Neuron (in vitro differentiated cells): Measurements from ENCODE around the gene PPP2CA.
A peak's percentile ranks its signal among the peaks of the same experiment; 100 is the strongest.

Source experiments
- H2AFZ ChIP-seq: one replicate; pipeline ENCODE4 v1.6.1; 2013; ENCODE audit warnings: low read depth, mild to moderate bottlenecking, inconsistent platforms, low read length, moderate library complexity
- H3K27me3 ChIP-seq: one replicate; pipeline ENCODE4 v1.6.1; 2013; ENCODE audit warnings: low read length; ENCODE audit not compliant: insufficient read depth
- H3K36me3 ChIP-seq: one replicate; pipeline ENCODE4 v1.6.1; 2013; ENCODE audit warnings: low read length; ENCODE audit not compliant: insufficient read depth
- H3K4me1 ChIP-seq: one replicate; pipeline ENCODE4 v1.6.1; 2013; ENCODE audit warnings: low read length; ENCODE audit not compliant: insufficient read depth
- H3K4me3 ChIP-seq: 2 replicates; pipeline ENCODE4 v1.5.1; 2013; ENCODE audit warnings: mild to moderate bottlenecking, low read length, moderate library complexity
- H3K9me3 ChIP-seq: one replicate; pipeline ENCODE4 v1.6.1; 2013; ENCODE audit warnings: low read length

The PPP2CA gene

DNA sequence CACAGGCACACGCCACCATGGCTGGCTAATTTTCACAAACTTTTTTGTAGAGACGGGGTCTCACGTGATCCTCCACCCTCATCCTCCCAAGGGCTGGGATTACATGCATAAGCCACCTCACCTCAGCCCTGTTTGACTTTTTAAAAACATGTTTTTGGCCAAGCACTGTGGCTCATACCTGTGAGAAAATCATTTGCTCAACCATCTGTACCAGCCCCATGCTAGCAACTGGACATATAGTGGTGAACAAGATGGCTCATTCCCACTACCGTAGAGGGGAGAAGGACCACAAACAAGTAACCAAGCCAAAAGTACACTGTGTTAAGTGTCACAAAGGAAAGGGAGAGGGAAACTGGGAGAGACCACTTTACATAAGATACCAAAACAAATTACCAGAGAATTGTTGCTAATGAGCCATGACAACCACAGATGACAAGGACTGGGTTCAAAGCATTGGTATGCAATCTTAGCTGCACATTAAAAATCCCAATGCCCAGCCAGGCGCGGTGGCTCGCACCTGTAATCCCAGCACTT lies 19.2 kb downstream of the PPP2CA start:
- Histone ChIP-seq H3K4me3 (no peak overlapping the region), H3K4me1 (no peaks in the 10 kb centered on the region), H3K36me3 (peaks cover 36% of the 10 kb centered on the region), H2AFZ (no peak overlapping the region), H3K9me3 (peaks cover 2% of the 10 kb centered on the region), H3K27me3 (no peaks in the 10 kb centered on the region)

DNA sequence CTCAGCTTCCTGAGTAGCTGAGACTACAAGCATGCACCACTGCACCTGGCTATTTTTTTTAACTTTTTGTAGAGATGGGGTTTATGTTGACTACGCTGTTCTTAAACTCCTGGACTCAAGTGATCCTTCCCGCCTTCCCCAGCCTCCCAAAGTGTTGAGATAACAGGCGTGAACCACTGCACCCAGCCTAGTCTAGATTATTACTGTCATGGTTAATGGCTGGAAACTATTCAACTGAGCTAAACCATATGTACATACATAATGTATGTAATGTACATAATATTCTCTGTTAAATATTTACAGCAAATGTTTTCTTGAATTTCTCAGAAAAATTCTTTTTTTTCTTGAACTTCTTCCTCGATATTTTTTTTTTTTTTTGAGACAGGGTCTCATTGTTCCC lies 21.3 kb downstream of the PPP2CA start:
- Histone ChIP-seq H3K4me1 (no peaks in the 10 kb centered on the region), H3K27me3 (no peaks in the 10 kb centered on the region), H3K36me3 (peaks cover 57% of the 10 kb centered on the region), H3K9me3 (no peaks in the 10 kb centered on the region), H2AFZ (no peak overlapping the region), H3K4me3 (no peak overlapping the region)

DNA sequence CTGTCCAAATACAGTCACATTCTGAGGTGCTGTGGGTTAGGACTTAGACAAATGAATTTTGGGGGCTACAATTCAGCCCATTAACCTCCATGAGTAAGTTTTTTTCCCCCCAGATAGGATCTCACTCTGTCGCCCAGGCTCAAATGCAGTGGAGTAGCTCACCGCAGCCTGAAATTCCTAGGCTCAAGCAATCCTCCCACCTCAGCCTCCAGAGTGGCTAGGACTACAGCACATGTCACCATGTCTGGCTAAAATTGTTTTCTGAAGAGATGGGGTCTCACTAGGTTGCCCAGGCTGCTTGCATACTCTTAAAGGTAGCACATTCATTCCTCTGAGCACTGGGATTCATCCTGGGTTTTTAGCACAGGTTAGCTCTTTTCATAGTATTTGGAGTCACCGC lies 22.2 kb downstream of the PPP2CA start:
- H3K36me3 ChIP-seq: peaks cover 67% of the 10 kb centered on the region
- no peaks in the 10 kb centered on the region for H3K9me3 ChIP-seq
- H3K4me1 ChIP-seq: no peaks in the 10 kb centered on the region
- no peak overlapping the region for H3K4me3 ChIP-seq
- H3K27me3 ChIP-seq: no peaks in the 10 kb centered on the region
- no peak overlapping the region for H2AFZ ChIP-seq

DNA sequence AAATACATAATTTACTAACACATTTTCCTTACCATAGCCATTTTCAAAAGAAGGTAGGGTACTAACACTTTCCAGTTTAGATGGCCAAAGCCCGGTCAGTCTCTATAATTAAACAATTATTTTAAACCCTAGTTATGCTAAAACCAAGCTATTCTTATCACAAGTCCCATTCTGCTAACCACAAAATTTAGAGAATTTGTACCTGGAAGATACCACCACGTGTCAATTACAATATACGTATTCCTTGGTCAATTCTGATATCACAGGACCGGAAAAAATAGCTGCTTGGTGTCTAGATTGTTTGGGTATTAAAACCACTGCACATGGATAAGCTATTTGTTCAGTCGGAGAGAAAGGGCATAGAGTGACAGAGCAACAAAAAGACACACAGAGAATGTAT lies 30.2 kb downstream of the PPP2CA start:
- Histone ChIP-seq H3K27me3 (no peaks in the 10 kb centered on the region), H2AFZ (no peak overlapping the region), H3K36me3 (peaks cover 58% of the 10 kb centered on the region), H3K9me3 (no peaks in the 10 kb centered on the region), H3K4me3 (no peak overlapping the region), H3K4me1 (no peaks in the 10 kb centered on the region)

DNA sequence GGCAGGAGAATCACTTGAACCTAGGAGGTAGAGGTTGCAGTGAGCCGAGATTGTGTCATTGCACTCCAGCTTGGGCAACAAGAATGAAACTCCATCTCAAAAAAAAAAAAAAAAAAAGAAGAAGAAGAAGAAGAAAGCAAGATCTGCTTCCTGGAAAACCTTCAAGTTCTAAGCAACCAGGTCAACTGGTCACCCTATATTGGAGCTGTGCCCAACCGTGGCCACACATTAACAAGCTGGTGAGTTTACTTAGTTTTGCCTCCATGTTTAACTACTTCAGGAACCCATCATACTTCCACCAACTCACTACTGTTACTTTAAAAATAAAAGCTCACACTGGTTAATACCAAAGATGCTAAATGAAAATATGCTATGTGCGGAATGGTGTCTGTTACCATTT lies 36.8 kb downstream of the PPP2CA start:
- peaks cover 3% of the 10 kb centered on the region for H3K36me3 ChIP-seq

DNA sequence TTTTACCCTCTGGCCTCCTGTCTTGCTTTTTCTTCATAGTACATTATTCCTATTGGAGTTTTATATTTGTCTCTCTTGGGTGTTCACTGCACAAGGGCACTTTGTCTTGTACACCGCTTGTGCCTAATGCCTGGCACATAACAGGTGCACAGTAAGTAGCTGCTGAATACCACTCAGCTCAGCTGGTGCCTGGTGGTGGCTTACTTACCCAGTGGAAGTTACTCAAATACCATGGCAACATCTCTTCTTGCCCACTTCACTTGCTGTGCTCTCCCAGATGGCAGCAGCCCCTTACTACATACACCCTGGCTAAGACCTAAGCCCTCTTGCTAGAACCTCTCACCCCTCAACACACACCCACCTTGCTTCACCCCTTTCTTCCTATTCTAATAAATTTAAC lies 37.8 kb downstream of the PPP2CA start:
- Histone ChIP-seq H3K36me3 (peaks cover 3% of the 10 kb centered on the region), H2AFZ (no peak overlapping the region), H3K4me3 (no peak overlapping the region), H3K4me1 (no peaks in the 10 kb centered on the region), H3K27me3 (no peaks in the 10 kb centered on the region), H3K9me3 (no peaks in the 10 kb centered on the region)

More for the DNA sequence above, 36.8 kb downstream of the PPP2CA start:
- Histone ChIP-seq H2AFZ (no peak overlapping the region), H3K27me3 (no peaks in the 10 kb centered on the region), H3K4me1 (no peaks in the 10 kb centered on the region), H3K9me3 (no peaks in the 10 kb centered on the region), H3K4me3 (no peak overlapping the region)

DNA sequence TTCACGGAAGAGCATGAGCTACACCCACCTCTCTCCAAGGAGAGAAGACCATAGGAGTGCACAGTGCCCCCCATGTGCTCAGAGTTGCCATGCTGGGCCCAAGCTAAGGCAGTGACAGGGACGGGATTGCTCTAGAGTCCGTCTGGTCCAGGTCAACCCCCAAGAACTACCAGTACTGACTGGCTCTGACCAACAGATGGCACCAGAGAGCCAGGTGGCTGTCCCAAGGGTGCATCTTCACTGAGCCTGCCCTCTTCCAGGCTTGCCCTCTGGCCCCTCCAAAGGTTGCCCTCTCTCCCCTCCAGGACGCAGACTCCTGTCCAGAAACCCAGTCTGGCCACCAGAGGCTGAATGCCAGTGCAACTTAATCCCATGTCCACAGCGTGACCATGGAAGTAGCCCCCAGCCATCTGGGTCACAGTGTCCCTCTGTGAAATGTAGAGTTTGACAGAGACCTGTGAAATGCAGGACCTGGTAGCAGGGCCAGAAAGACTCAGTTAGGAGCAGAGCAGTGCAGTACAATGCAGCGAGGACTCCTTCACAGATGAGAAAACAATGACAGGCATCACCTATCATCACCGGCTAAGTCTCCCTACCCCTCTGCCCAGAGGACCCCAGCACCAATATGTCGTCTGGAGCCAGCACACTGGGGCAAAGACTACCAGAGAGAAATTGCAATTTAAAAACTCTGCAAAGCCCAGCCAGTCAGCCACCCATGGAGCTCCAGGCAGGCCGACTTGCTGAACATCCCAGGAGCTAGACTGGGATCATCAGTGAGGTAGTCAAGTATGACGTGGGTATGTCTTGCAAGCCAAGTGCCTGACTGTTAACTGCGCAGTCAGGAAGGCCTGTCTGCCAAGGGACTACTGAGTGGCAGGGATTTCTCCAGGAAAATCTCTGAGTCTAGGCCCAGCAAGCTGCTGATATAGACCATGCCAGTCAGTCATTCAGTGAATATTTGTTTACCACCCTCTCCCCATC lies 41.4 kb downstream of the PPP2CA start:
- Histone ChIP-seq H3K36me3 (no peaks in the 10 kb centered on the region), H3K4me3 (no peak overlapping the region), H2AFZ (no peak overlapping the region), H3K4me1 (no peaks in the 10 kb centered on the region), H3K9me3 (no peaks in the 10 kb centered on the region), H3K27me3 (no peaks in the 10 kb centered on the region)

DNA sequence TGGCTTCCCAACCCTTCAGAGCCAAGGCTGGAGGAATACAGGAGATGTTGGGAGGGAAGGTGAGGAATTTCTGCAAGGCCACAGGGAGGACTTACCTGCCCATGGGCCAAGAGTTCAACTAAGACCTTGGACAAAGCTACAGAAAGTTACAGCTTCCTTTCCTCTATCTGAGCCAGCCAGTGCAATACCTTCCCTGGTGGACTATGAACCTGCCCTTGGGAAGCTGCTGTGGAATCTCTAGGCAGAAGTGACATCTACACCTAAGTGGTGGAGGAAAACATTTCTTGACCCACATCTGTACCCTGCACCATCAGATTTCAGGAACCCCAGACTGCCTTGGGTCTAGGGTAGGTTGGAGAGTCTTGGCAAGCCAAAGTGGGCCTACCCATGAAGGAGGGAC lies 42.4 kb downstream of the PPP2CA start:
- no peaks in the 10 kb centered on the region for H3K36me3 ChIP-seq
- no peaks in the 10 kb centered on the region for H3K27me3 ChIP-seq
- H3K4me1 ChIP-seq: no peaks in the 10 kb centered on the region
- no peaks in the 10 kb centered on the region for H3K9me3 ChIP-seq
- H3K4me3 ChIP-seq: no peak overlapping the region
- H2AFZ ChIP-seq: no peak overlapping the region

DNA sequence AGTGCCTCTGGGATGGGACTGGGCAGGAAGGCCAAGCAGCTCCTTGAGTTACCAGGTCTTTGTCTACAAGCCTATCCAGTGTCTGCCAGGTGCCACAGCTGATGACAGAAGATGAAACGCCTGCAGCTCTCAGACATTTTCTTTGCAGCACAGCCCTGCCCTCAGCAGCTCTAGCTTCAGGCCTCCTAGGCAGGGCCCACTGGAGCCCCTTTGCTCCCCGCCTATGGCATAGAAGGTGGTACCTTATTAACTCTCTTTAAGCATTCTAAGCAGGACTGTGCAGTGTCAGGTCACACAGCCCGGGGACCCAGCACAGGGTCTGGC lies 47.8 kb downstream of the PPP2CA start:
- H3K9me3 ChIP-seq: no peaks in the 10 kb centered on the region
- H3K36me3 ChIP-seq: peaks cover 7% of the 10 kb centered on the region
- no peak overlapping the region for H3K4me3 ChIP-seq
- H3K27me3 ChIP-seq: no peaks in the 10 kb centered on the region
- peaks cover 23% of the 10 kb centered on the region for H3K4me1 ChIP-seq
- H2AFZ ChIP-seq: no peak overlapping the region

DNA sequence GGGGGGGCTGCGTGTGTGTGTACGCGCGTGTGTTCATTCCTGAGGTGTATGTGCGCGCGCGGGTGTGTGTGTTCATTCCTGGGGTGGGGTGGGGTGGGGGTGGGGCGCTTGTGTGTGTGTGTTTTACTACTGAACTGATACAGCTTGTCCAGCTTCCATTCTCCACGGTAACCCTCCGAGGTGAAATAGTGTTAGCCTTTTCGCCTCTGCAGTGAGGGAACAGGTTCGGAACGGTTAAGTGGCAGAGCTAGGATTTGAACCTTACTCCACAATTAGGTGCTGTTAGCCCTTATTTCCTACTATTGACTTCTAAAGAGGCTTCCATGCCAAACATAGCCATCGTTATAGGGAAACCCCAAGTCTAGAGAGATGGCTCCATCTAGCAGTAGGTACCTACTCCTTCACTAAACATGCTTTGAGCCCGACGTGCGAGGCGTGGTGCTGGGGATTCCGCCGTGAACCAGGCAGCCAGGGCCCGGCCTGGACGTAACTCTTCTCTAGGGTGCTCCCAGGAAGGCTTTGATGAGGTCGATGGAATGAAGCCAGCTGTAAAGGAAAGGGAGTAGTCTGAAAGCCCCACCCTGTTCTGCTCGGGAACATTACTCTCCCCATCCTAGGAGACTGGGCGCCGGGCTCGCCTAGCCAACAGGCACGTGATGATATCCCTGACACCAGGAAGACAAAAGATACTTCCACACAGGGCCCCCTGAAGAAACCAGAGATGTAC lies 48.3 kb downstream of the PPP2CA start:
- H3K36me3 ChIP-seq: peaks cover 9% of the 10 kb centered on the region
- H3K4me1 ChIP-seq: peaks cover 23% of the 10 kb centered on the region
- H3K9me3 ChIP-seq: no peaks in the 10 kb centered on the region
- no peaks in the 10 kb centered on the region for H3K27me3 ChIP-seq
- peak overlapping the region; percentile 78 for H2AFZ ChIP-seq
- peak overlapping the region; percentile 88 for H3K4me3 ChIP-seq

DNA sequence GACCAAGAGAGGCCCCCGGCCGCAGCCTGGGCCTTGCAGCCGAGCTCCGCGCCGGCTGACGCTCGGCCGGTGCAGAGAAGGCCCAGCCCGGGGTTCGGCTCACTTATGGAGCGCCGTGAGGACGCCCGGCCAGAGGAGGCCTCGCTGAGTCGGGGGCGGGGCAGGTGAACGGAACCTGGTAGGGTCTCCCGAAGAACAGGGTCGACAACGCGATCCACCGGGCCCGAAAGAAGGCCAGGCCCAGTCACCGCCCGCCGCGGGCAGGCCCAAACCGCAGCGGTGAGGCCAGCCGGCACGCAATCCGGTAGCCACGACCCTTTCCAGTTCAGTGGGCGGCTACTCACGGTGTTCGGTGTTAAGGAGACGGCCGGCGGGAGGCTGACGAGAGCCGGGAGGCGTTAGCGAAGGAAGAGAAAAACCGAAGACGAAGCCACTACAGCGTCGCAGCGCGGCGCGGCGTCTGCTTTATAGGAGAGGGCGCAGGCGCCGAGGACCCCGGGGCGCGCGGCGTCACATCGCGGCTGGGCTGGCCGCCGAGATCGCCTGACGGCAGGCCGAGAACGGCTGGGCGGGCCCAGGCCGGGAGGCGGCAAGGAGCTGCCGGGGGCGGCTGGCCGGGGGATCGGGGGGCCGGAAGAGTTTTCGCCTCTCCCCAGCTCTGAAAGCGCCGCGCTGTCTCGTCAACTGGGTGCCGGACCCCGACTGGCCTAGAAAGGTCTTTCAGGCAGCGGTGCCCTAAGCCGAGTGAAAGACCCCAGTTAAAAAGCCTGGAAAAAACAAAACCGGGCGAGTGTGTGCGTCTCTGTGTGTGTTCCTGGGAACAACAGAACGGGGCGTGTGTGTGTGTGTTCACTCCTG lies 49.1 kb downstream of the PPP2CA start, which contains the start of gene SKP1:
Gene SKP1, minus strand, starts transcription at position 440 of the 858 bp plus-strand sequence. CDS start 2,928 bp downstream, outside the sequence.
- no peaks in the 10 kb centered on the region for H3K9me3 ChIP-seq
- peaks cover 23% of the 10 kb centered on the region for H3K4me1 ChIP-seq
- H3K27me3 ChIP-seq: no peaks in the 10 kb centered on the region
- H3K4me3 ChIP-seq: peak within 1 kb of the TSS; percentile 88
- H2AFZ ChIP-seq: peak within 1 kb of the TSS; percentile 78
- H3K36me3 ChIP-seq: peaks cover 17% of the 10 kb centered on the region

DNA sequence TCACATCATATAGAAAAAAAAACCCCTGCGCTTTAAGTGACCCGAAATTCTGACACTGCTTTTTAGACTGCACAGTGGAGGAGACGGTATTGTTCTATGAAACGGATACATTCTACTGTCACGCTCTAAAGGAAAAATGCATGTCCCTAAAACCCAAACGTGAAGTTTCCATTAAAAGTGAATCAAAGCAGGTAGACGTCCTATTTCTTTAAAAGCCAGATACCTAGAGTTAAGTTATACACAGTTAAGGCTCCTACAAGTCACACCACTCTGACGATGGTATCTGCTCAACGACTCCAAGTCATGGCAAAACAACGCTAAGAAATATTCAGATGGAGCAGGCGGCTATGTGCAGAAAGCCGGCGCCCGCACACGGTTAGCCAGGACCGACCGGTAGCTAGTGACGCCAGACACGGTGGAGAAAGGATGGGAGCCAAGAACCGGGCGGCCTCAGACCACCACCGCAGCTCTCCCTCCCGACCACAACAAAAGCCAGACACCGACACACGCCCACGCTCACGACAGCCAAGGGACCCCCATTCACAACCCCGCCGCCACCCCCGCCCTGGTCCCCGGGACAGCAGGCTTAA lies 49.9 kb downstream of the PPP2CA start:
- H3K27me3 ChIP-seq: no peaks in the 10 kb centered on the region
- peaks cover 23% of the 10 kb centered on the region for H3K4me1 ChIP-seq
- peak overlapping the region; percentile 78 for H2AFZ ChIP-seq
- no peaks in the 10 kb centered on the region for H3K9me3 ChIP-seq
- H3K4me3 ChIP-seq: peak overlapping the region; percentile 88
- H3K36me3 ChIP-seq: peaks cover 24% of the 10 kb centered on the region
